Neuronal stem cell (in vitro differentiated cells): ENCODE data around the gene RNU2-63P. TPM values are rescaled to one million over a fixed set of nuclear protein-coding genes. Genes with fewer than 3 reads are reported as not detected.

ENCODE experiments used
- DNase-seq: peaks from one replicate; pipeline ENCODE4 v3.0.0-alpha.2; 2013; ENCODE audit warnings: low spot score
- H2AFZ ChIP-seq: one replicate; pipeline ENCODE4 v1.6.1; 2013; ENCODE audit warnings: mild to moderate bottlenecking, low read length, inconsistent platforms
- H2AK5ac ChIP-seq: 2 replicates; pipeline ENCODE4 v1.6.1; 2013; ENCODE audit warnings: low read depth, mild to moderate bottlenecking, inconsistent platforms, low read length, moderate library complexity, mixed read lengths
- H2BK120ac ChIP-seq: 2 replicates; pipeline ENCODE4 v1.6.1; 2013; ENCODE audit warnings: low read depth, mild to moderate bottlenecking, inconsistent platforms, low read length, moderate library complexity, mixed read lengths
- H2BK12ac ChIP-seq: one replicate; pipeline ENCODE4 v1.6.1; 2013; ENCODE audit warnings: low read length, inconsistent platforms
- H2BK15ac ChIP-seq: 2 replicates; pipeline ENCODE4 v1.6.1; 2013; ENCODE audit warnings: mild to moderate bottlenecking, low read length, inconsistent platforms, mixed read lengths
- H2BK5ac ChIP-seq: one replicate; pipeline ENCODE4 v1.6.1; 2013; ENCODE audit warnings: inconsistent platforms, mild to moderate bottlenecking, low read length, moderate library complexity
- H3K14ac ChIP-seq: one replicate; pipeline ENCODE4 v1.6.1; 2013; ENCODE audit warnings: low read length, inconsistent platforms
- H3K18ac ChIP-seq: 2 replicates; pipeline ENCODE4 v1.6.1; 2013; ENCODE audit warnings: low read length, inconsistent platforms
- H3K23ac ChIP-seq: 2 replicates; pipeline ENCODE4 v1.6.1; 2013; ENCODE audit warnings: low read depth, mild to moderate bottlenecking, mixed read lengths, low read length, inconsistent platforms; ENCODE audit not compliant: poor library complexity
- H3K27ac ChIP-seq: replicated peaks from 3 replicates; pipeline ENCODE4 v1.5.1; 2013; ENCODE audit warnings: low read length, inconsistent platforms
- H3K27me3 ChIP-seq, 3 experiments: 2 replicates each; pipeline ENCODE4 v1.6.1; 2013; ENCODE audit warnings: low read length in 3 of 3, mild to moderate bottlenecking in 2 of 3, inconsistent platforms in 1 of 3, low read depth in 1 of 3, mixed read lengths in 1 of 3, moderate library complexity in 1 of 3; ENCODE audit not compliant: control insufficient read depth in 3 of 3, insufficient read depth in 3 of 3
- H3K36me3 ChIP-seq, 2 donors: replicated peaks in 1 of 2; 2 replicates each; pipeline ENCODE4 v1.6.1; 2013; ENCODE audit warnings: low read length in 2 of 2; ENCODE audit not compliant: control insufficient read depth in 2 of 2, insufficient read depth in 2 of 2
- H3K4ac ChIP-seq: 2 replicates; pipeline ENCODE4 v1.6.1; 2013; ENCODE audit warnings: inconsistent platforms, mild to moderate bottlenecking, low read length, moderate library complexity
- H3K4me1 ChIP-seq, 2 donors: 1 replicate in 1 of 2; 2 replicates in 1 of 2; pipeline ENCODE4 v1.6.1; 2013; ENCODE audit warnings: low read length in 2 of 2, low read depth in 1 of 2; ENCODE audit not compliant: control insufficient read depth in 2 of 2, insufficient read depth in 1 of 2
- H3K4me2 ChIP-seq: one replicate; pipeline ENCODE4 v1.6.1; 2013; ENCODE audit warnings: mild to moderate bottlenecking, low read length, inconsistent platforms; ENCODE audit not compliant: insufficient read depth, poor library complexity, severe bottlenecking
- H3K4me3 ChIP-seq, 2 donors: 2 replicates each; pipeline ENCODE4 v1.5.1; 2013; ENCODE audit warnings: low read length in 2 of 2, mild to moderate bottlenecking in 2 of 2, inconsistent platforms in 1 of 2, moderate library complexity in 1 of 2
- H3K79me1 ChIP-seq: one replicate; pipeline ENCODE4 v1.6.1; 2013; ENCODE audit warnings: low read depth, mild to moderate bottlenecking, inconsistent platforms, low read length, moderate library complexity
- H3K9ac ChIP-seq: one replicate; pipeline ENCODE4 v1.6.1; 2013; ENCODE audit warnings: mild to moderate bottlenecking, low read depth, low read length, inconsistent platforms; ENCODE audit not compliant: poor library complexity
- H3K9me3 ChIP-seq, 2 donors: replicated peaks in 1 of 2; 2 replicates each; pipeline versions ENCODE3 to v1.6.1; 2013; ENCODE audit warnings: low read length in 2 of 2, mild to moderate bottlenecking in 2 of 2, inconsistent platforms in 1 of 2, low read depth in 1 of 2, mixed read lengths in 1 of 2, moderate library complexity in 1 of 2; ENCODE audit not compliant: control insufficient read depth in 2 of 2, insufficient read depth in 1 of 2
- H4K8ac ChIP-seq: one replicate; pipeline ENCODE4 v1.6.1; 2013; ENCODE audit warnings: low read depth, mild to moderate bottlenecking, inconsistent platforms, low read length, moderate library complexity
- H4K91ac ChIP-seq: one replicate; pipeline ENCODE4 v1.6.1; 2013; ENCODE audit warnings: low read length, low read depth, mild to moderate bottlenecking, inconsistent platforms; ENCODE audit not compliant: poor library complexity
- WGBS, 2 donors: extraction: QIAGEN DNeasy Blood & Tissue Kit; methylation state at CpG; one replicate each; pipeline ENCODE4 v1.1.7; 2013; ENCODE audit warnings: missing lambda C conversion rate in 2 of 2, mixed read lengths in 1 of 2; ENCODE audit not compliant: insufficient read length in 2 of 2, insufficient replicate concordance in 1 of 2; ENCODE audit errors: extremely low coverage in 2 of 2; 5-methylcytosine and 5-hydroxymethylcytosine counted together
- polyA plus RNA-seq, 2 experiments: library from polyadenylated mRNA; stranded (reverse); fragments of 200-250 nt; gene quantifications; one replicate each; pipeline ENCODE4 v1.2.3, GENCODE V29; 2013

Gene RNU2-63P
- polyA plus RNA-seq (2013, experiment 1 of 2) = not detected
- polyA plus RNA-seq (2013, experiment 2 of 2) = not detected

GRCh38 chr2:88016086-88016959 lies at the start of gene RNU2-63P:
Gene RNU2-63P, minus strand, starts transcription at chr2:88016547.
- Histone ChIP-seq H2BK120ac (peak within 1 kb of the TSS; percentile 63), H3K4ac (no peak within 1 kb of the TSS), H3K4me2 (peak within 1 kb of the TSS; percentile 78), H2BK5ac (no peak within 1 kb of the TSS), H3K79me1 (no peaks in the 10 kb centered on the region), H4K8ac (no peak within 1 kb of the TSS), H3K4me3 (peak within 1 kb of the TSS; percentile 59 to 81), H3K23ac (peak within 1 kb of the TSS; percentile 88), H3K14ac (no peak within 1 kb of the TSS), H3K9ac (peak within 1 kb of the TSS; percentile 90), H3K4me1 (peaks cover 4 to 18% of the 10 kb centered on the region in 2 donors), H3K18ac (peak within 1 kb of the TSS; percentile 97), H4K91ac (no peak within 1 kb of the TSS), H2AFZ (peak within 1 kb of the TSS; percentile 86), H2AK5ac (no peak within 1 kb of the TSS), H2BK12ac (no peak within 1 kb of the TSS), H3K36me3 (no peaks in the 10 kb centered on the region), H3K27ac (peak within 1 kb of the TSS; percentile 60), H3K9me3 (no peaks in the 10 kb centered on the region), H2BK15ac (peak within 1 kb of the TSS; percentile 95), H3K27me3 (no peaks in the 10 kb centered on the region)
- no CpG with 5 or more reads among the region's 34 CpGs for WGBS, 2 donors
- peak; percentile 76 for DNase-seq

GRCh38 chr2:88061295-88061694 lies 44.9 kb upstream of the RNU2-63P start:
- H3K4ac ChIP-seq = no peak overlapping the region
- H2AK5ac ChIP-seq = no peak overlapping the region
- H3K4me3 ChIP-seq = no peak overlapping the region
- no peak overlapping the region for H3K4me2 ChIP-seq
- H3K27me3 ChIP-seq = no peaks in the 10 kb centered on the region
- H2BK120ac ChIP-seq = no peak overlapping the region
- no peak overlapping the region for H3K14ac ChIP-seq
- no peaks in the 10 kb centered on the region for H3K36me3 ChIP-seq
- no peak overlapping the region for H2BK5ac ChIP-seq
- no peak overlapping the region for H2BK15ac ChIP-seq
- no peaks in the 10 kb centered on the region for H3K9me3 ChIP-seq
- no peak for DNase-seq
- no peak overlapping the region for H3K27ac ChIP-seq
- no peak overlapping the region for H3K23ac ChIP-seq
- WGBS, 2 donors = no CpG with 5 or more reads among the region's 3 CpGs
- peaks cover under 1 to 7% of the 10 kb centered on the region in 2 donors for H3K4me1 ChIP-seq
- H3K9ac ChIP-seq = no peak overlapping the region
- no peak overlapping the region for H2BK12ac ChIP-seq
- H2AFZ ChIP-seq = no peak overlapping the region
- H3K79me1 ChIP-seq = no peaks in the 10 kb centered on the region
- H4K91ac ChIP-seq = no peak overlapping the region
- H4K8ac ChIP-seq = no peak overlapping the region
- H3K18ac ChIP-seq = no peak overlapping the region

- Histone ChIP-seq H2AK5ac (no peak overlapping the region), H2BK15ac (no peak overlapping the region), H3K23ac (no peak overlapping the region), H3K4ac (no peak overlapping the region), H2AFZ (no peak overlapping the region), H3K4me1 (peaks cover 5 to 8% of the 10 kb centered on the region in 2 donors), H3K4me3 (no peak overlapping the region), H3K14ac (no peak overlapping the region), H4K91ac (no peak overlapping the region), H3K4me2 (no peak overlapping the region), H3K27ac (no peak overlapping the region), H3K9ac (no peak overlapping the region), H2BK5ac (no peak overlapping the region), H3K27me3 (no peaks in the 10 kb centered on the region), H2BK120ac (no peak overlapping the region), H3K79me1 (no peaks in the 10 kb centered on the region), H3K36me3 (no peaks in the 10 kb centered on the region), H2BK12ac (no peak overlapping the region), H3K9me3 (no peaks in the 10 kb centered on the region), H3K18ac (no peak overlapping the region), H4K8ac (no peak overlapping the region)
- no CpG with 5 or more reads among the region's 2 CpGs for WGBS, 2 donors
- no peak for DNase-seq
Observed at GRCh38 chr2:88060907-88061275, 44.5 kb upstream of the RNU2-63P start.
